HCEC 1CT (cell line): Measurements from ENCODE around the gene DRAXIN.

Experiments used
- DNase-seq: peaks from one replicate; pipeline ENCODE4 v3.0.0-alpha.2; 2017

Gene DRAXIN

GRCh38 chr1:11712285-11712684 lies 20.8 kb downstream of the DRAXIN start:
- DNase-seq: no peak

DNA sequence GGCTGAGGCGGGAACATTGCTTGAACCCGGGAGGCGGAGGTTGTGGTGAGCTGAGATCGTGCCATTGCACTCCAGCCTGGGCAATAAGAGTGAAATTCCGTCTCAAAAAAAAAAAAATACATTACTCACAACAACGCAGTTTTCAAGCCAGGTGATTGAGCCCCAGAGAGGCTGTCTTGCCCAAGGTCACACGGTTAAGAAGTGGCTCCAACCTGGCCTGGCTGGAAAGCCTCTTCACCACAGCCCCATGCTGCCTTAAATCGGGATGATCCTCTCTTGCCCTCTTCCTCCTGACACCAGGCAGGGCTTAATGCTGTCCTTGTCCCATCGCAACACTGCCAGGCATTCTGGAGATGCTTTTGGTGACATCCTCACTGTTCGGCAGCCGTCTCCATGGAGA lies 21.6 kb downstream of the DRAXIN start:
- DNase-seq: no peak

DNA sequence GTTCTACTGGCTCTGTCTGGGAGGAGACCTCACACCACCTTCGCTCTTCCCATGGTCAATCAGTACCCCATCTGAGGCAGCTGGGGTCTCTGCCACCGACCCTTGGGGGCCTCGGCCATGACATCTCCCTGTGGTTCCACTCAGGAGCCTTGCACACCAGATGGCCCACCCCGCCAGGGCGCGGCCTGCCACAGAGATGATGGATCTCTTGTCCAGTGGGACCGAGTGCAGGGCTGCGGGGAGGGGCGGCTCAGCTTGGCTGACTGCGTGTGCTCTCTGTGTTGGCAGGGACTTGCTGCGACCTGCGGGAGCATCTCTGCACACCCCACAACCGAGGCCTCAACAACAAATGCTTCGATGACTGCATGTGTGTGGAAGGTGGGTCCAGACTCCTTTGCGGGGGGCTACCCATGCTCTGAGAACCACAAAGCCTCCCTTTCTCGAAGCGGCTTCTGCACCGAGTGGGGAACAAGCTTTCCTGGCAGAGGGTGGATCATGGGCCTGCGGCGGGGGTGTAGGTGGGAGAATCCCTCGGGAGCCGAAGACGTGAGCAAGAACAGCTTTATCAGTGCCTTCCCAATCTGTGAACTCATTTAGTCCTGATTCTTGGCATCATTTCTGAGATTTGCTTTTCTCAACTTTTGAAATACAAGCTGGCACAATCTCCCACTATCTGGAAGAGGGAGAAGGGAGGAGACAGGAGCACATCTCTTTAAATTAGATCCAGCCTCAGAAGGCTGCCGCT lies 23.5 kb downstream of the DRAXIN start:
- DNase-seq: no peak

- peak; percentile 30 for DNase-seq
These were observed 28.0 kb downstream of the DRAXIN start for GRCh38 chr1:11719313-11720032.

DNA sequence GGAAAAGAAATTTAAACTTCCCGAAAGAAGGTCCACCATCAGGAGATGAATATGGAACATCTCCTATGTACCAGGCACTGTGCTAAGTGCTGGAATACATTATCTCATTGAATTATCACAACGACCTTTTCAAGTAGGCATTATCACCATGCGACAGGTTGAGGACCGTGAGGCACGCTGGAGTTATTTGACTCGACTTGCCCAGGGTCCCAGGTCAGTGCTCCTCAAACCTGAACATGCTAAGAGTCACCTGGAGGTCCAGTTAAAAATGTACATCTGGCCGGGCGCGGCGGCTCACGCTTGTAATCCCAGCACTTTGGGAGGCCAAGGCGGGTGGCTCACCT lies 28.5 kb downstream of the DRAXIN start:
- no peak for DNase-seq

DNA sequence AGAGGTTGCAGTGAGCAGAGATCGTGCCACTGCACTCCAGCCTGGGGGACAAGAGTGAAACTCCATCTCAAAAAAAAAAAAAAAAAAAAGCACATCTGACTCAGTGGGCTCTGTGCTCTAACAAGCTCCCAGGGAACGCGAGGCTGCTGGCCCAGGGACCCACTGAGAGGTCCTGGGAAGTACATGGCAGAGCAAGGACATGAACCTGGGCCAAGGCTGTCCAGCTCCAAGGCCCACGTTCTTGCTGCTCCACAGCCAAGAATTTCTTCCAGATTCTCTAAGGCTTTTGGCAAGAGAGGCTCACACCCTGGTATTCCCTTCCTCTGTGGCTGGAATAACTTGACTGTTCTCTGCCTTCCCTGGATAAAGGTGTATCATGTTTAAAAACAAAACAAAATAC lies 29.0 kb downstream of the DRAXIN start:
- DNase-seq: no peak

DNA sequence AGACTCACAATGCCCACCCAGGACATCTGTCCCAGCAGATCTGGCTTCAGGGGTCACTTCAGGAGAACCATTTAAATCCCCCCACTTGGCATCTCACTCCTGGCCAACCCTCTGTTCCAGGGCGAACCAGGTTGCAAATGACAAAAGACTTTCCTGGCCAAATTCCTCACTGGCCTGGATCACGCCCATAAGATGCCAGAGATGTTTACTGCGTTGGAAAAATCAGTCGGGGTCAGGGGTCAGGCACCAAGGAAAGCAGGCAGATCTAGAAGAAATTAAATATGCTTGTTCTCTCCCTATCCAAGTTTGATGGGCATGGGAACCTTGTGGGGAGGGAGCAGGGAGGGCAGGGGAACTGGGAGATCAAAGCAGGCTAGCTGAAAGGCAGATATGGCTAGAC lies 29.8 kb downstream of the DRAXIN start:
- DNase-seq: no peak

- no peak for DNase-seq
These were observed 31.0 kb downstream of the DRAXIN start for GRCh38 chr1:11722538-11722937.

GRCh38 chr1:11725616-11726015 lies 34.1 kb downstream of the DRAXIN start:
- no peak for DNase-seq

DNA sequence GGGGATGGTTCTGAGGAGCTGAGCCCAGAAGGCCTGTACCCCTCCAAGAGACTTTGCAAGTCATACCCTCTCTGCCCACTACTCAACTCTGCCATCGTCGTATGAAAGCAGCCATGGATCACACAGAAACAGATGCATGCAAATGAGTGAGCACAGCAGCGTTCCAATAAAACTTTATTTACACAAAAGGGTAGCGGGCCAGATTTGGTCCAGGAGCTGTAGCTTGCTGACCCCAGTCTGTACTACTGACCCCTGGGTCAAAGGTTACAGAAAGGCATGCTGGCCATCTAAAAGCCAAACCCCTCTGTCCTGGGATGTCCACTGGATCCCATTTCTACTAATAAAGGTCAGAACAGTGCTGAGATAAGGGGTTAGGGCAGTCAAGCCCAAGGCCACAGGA lies 35.6 kb downstream of the DRAXIN start:
- no peak for DNase-seq

DNA sequence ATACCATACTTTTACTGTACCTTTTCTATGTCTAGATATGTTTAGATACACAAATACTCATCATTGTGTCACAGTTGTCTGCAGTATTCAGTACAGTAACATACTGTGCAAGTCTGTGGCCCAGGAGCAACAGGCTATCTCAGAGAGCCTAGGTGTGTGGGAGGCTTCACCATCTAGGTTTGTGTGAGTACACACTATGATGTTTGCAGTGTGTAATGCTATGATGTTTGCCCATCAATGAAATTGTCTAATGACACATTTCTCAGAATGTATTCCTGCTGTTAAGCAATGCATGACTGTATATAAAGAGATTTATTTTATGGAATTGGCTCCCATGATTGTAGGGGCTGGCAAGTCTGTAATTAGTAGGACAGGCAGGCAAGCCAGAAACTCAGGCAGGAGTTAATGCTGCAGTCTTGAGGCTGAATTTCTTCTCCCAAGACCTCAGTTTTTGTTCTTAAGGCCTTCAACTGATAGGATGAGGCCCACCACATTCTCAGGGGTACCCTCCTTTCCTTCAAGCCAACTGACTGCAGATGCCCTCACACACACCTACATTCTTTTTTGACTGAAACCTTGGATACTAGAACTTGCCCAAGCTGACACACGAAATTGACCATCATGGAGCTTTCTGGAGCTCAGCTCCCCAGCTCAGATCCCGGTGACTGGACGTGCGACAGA lies 36.8 kb downstream of the DRAXIN start:
- DNase-seq: no peak

GRCh38 chr1:11729155-11729497 lies 37.6 kb downstream of the DRAXIN start:
- no peak for DNase-seq

GRCh38 chr1:11729498-11730428 lies 38.3 kb downstream of the DRAXIN start:
- no peak for DNase-seq

DNA sequence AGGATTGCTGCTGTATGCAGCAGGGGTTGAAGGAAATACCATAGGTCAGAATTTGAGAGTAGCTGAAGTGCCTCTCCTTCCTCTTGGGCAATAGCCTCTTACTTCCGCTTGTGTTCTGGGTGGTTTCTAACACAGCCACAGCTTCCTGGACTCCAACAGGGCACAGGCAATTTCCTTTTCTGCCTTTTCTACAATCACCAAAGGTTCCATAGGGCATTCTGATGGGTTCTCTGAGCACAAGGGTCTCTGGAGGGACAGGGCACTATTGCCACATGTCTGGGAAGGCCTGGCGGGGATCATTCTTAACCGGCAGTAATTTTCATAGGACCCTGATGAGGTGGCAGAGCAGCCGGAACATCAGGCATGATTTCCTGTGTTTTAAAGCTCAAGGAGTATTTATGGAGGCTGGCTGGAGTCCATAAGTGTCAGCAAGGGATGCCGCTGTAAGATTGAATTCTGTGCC lies 39.0 kb downstream of the DRAXIN start:
- no peak for DNase-seq

- DNase-seq: peak; percentile 64
These were observed 40.3 kb downstream of the DRAXIN start for GRCh38 chr1:11731691-11732283.

GRCh38 chr1:11733306-11733705 lies 41.8 kb downstream of the DRAXIN start:
- DNase-seq: no peak

DNA sequence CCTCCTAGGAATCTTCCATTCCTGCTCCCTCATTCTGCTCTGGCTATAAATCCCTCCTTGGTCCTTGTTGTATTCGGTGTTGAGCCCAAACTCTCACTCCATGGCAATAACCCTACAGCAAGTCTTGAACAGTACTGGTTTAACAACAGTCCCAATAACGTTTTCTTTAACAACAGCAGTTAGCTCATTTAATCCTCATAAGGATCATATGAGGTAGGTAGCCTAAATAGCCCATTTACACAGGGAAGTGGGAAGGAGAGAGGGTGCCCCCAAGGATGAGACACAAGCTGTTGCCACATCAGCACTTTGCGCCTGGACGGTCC lies 44.0 kb downstream of the DRAXIN start:
- no peak for DNase-seq

- DNase-seq: peak; percentile 82
These were observed 44.6 kb downstream of the DRAXIN start, which contains the start of gene AGTRAP for GRCh38 chr1:11735854-11736745. Gene AGTRAP, plus strand, starts transcription at chr1:11736136. Its CDS starts 73 bp downstream, at chr1:11736209.

DNA sequence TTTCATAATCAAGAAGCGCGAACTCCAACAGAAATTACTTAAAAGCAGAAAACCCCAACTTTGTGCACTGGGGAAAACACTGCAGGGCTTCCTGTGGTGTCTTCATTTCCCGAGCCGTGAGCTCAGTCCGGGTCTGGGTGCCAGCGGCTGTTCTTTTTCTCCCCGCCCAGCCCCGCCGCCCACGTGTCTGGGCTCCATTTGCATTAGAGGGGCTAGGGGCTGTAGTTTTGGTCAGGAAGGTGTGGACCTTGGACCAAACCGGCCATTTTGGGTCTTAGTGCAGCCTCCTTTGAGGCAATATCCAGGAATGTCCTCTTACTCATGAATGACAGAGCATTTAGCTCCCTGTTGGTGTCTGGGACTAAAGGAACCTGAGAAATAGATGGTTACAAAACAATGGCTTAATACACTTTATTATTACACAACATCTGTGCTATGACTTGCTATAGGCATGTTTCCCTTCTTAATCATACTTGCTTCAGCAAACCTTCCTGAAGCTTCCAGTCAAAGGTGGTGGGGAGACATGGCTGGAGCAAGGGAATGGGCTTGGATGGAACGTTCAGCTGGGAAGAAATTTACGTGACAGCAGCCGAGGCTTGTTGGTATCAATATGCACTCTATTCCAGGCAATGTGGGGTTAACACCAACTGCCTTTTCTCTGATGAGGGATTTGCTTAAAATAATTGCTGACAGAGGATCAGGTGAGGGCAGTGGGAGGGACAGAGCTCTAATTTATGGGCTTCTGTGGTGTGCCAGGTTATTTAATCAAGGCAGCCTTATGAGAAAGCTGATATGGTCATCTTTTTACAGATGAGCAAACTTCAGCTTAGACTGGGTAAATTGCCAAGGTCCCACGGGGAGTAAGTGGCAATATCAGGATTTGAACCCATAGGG lies 45.5 kb downstream of the DRAXIN start:
- peak; percentile 93 for DNase-seq

- DNase-seq: no peak
These were observed 46.6 kb downstream of the DRAXIN start for GRCh38 chr1:11738096-11738495.
